H9 (cell line): Measurements from ENCODE around the gene TMEM117. TPM values are rescaled to one million over a fixed set of nuclear protein-coding genes. Genes with fewer than 3 reads are reported as not detected.

ENCODE experiments used
- DNase-seq: peaks from one replicate; pipeline ENCODE4 v3.0.0-alpha.2; 2017
- H2AFZ ChIP-seq: one replicate; pipeline ENCODE4 v1.6.1; 2013; ENCODE audit warnings: mild to moderate bottlenecking, low read length, control low read depth, moderate library complexity
- H2AK5ac ChIP-seq: 2 replicates; pipeline ENCODE4 v1.6.1; 2013; ENCODE audit warnings: low read length, control low read depth, mixed read lengths; ENCODE audit not compliant: insufficient read length
- H2BK120ac ChIP-seq: one replicate; pipeline ENCODE4 v1.6.1; 2013; ENCODE audit warnings: low read depth, mild to moderate bottlenecking, low read length, control low read depth, inconsistent platforms; ENCODE audit not compliant: poor library complexity, severe bottlenecking
- H2BK12ac ChIP-seq: 2 replicates; pipeline ENCODE4 v1.6.1; 2013; ENCODE audit warnings: low read length, control low read depth, mixed read lengths, low read depth; ENCODE audit not compliant: insufficient read length
- H2BK15ac ChIP-seq: 2 replicates; pipeline ENCODE4 v1.6.1; 2013; ENCODE audit warnings: low read depth, low read length, control low read depth
- H2BK20ac ChIP-seq: one replicate; pipeline ENCODE4 v1.6.1; 2013; ENCODE audit warnings: low read depth, mild to moderate bottlenecking, low read length, control low read depth, inconsistent platforms; ENCODE audit not compliant: poor library complexity, severe bottlenecking
- H2BK5ac ChIP-seq: 2 replicates; pipeline ENCODE4 v1.6.1; 2013; ENCODE audit warnings: low read length, control low read depth, mixed read lengths; ENCODE audit not compliant: insufficient read length
- H3K14ac ChIP-seq: 2 replicates; pipeline ENCODE4 v1.6.1; 2013; ENCODE audit warnings: low read length, control low read depth; ENCODE audit not compliant: insufficient read depth
- H3K18ac ChIP-seq: 2 replicates; pipeline ENCODE4 v1.6.1; 2013; ENCODE audit warnings: low read depth, mild to moderate bottlenecking, mixed read lengths, low read length, control low read depth; ENCODE audit not compliant: insufficient read length
- H3K23ac ChIP-seq: 2 replicates; pipeline ENCODE4 v1.6.1; 2013; ENCODE audit warnings: low read length, control low read depth, mixed read lengths, low read depth; ENCODE audit not compliant: insufficient read length
- H3K23me2 ChIP-seq: 2 replicates; pipeline ENCODE4 v1.6.1; 2013; ENCODE audit warnings: low read depth, mild to moderate bottlenecking, mixed read lengths, low read length, control low read depth; ENCODE audit not compliant: insufficient read length, poor library complexity, severe bottlenecking
- H3K27ac ChIP-seq: 2 replicates; pipeline ENCODE4 v1.5.1; 2013; ENCODE audit warnings: low read length, control low read depth, mixed read lengths, low read depth; ENCODE audit not compliant: insufficient read length
- H3K27me3 ChIP-seq: 2 replicates; pipeline ENCODE4 v1.6.1; 2013; ENCODE audit warnings: low read length, control low read depth, inconsistent platforms; ENCODE audit not compliant: insufficient read depth
- H3K4ac ChIP-seq: 2 replicates; pipeline ENCODE4 v1.6.1; 2013; ENCODE audit warnings: low read depth, mild to moderate bottlenecking, control low read depth, inconsistent platforms, low read length, moderate library complexity
- H3K4me1 ChIP-seq: 2 replicates; pipeline ENCODE4 v1.6.1; 2013; ENCODE audit warnings: low read length, control low read depth, inconsistent platforms; ENCODE audit not compliant: insufficient read depth
- H3K4me2 ChIP-seq: 2 replicates; pipeline ENCODE4 v1.6.1; 2013; ENCODE audit warnings: low read length, control low read depth, mixed read lengths; ENCODE audit not compliant: insufficient read length, insufficient read depth
- H3K56ac ChIP-seq: 2 replicates; pipeline ENCODE4 v1.6.1; 2013; ENCODE audit warnings: low read depth, mild to moderate bottlenecking, mixed read lengths, low read length, control low read depth; ENCODE audit not compliant: insufficient read length
- H3K79me1 ChIP-seq: 2 replicates; pipeline ENCODE4 v1.6.1; 2013; ENCODE audit warnings: low read depth, mild to moderate bottlenecking, moderate library complexity, low read length, control low read depth, inconsistent platforms; ENCODE audit not compliant: insufficient read depth, poor library complexity, severe bottlenecking
- H3K79me2 ChIP-seq: 2 replicates; pipeline ENCODE4 v1.6.1; 2013; ENCODE audit warnings: low read length, control low read depth, inconsistent platforms; ENCODE audit not compliant: insufficient read depth
- H3K9ac ChIP-seq: 2 replicates; pipeline ENCODE4 v1.6.1; 2013; ENCODE audit warnings: low read length, control low read depth, mixed read lengths; ENCODE audit not compliant: insufficient read length; ENCODE audit errors: extremely low read depth
- H3K9me3 ChIP-seq: one replicate; pipeline ENCODE4 v1.6.1; 2013; ENCODE audit warnings: low read depth, low read length, inconsistent platforms; ENCODE audit not compliant: control insufficient read depth
- H3T11ph ChIP-seq: one replicate; pipeline ENCODE4 v1.6.1; 2013; ENCODE audit warnings: mild to moderate bottlenecking, low read length, control low read depth, inconsistent platforms
- H4K20me1 ChIP-seq: one replicate; pipeline ENCODE4 v1.6.1; 2013; ENCODE audit not compliant: control insufficient read depth, insufficient read length, insufficient read depth
- H4K5ac ChIP-seq: 2 replicates; pipeline ENCODE4 v1.6.1; 2013; ENCODE audit warnings: low read depth, mild to moderate bottlenecking, mixed read lengths, low read length, control low read depth; ENCODE audit not compliant: insufficient read length
- H4K8ac ChIP-seq: replicated peaks from 2 replicates; pipeline ENCODE4 v1.6.1; 2013; ENCODE audit warnings: low read length, control low read depth, mixed read lengths, low read depth; ENCODE audit not compliant: insufficient read length
- H4K91ac ChIP-seq: 2 replicates; pipeline ENCODE4 v1.6.1; 2013; ENCODE audit warnings: low read depth, mild to moderate bottlenecking, moderate library complexity, mixed read lengths, low read length, control low read depth; ENCODE audit not compliant: insufficient read length
- H3K27ac Mint-ChIP-seq, 3 experiments: 2 replicates in 2 of 3; 3 replicates in 1 of 3; pipeline ENCODE4 v1.8.0; 2020 to 2021; ENCODE audit warnings: mixed read lengths in 3 of 3, mild to moderate bottlenecking in 1 of 3, moderate library complexity in 1 of 3
- H3K27me3 Mint-ChIP-seq: 2 replicates; pipeline ENCODE4 v1.8.0; 2021; ENCODE audit warnings: low read depth, mild to moderate bottlenecking, moderate library complexity, mixed read lengths
- H3K36me3 Mint-ChIP-seq, 3 experiments: 2 replicates in 2 of 3; 3 replicates in 1 of 3; pipeline ENCODE4 v1.8.0; 2020 to 2021; ENCODE audit warnings: low read depth in 3 of 3, mixed read lengths in 3 of 3; ENCODE audit not compliant: insufficient read depth in 1 of 3
- H3K4me1 Mint-ChIP-seq, 2 experiments: 2 replicates each; pipeline ENCODE4 v1.8.0; 2020; ENCODE audit warnings: mixed read lengths in 2 of 2
- H3K4me3 Mint-ChIP-seq, 2 experiments: 2 replicates in 1 of 2; 3 replicates in 1 of 2; pipeline ENCODE4 v1.8.0; 2020 to 2021; ENCODE audit warnings: mild to moderate bottlenecking in 2 of 2, mixed read lengths in 2 of 2, moderate library complexity in 1 of 2
- H3K9me3 Mint-ChIP-seq, 2 experiments: 2 replicates in 1 of 2; 3 replicates in 1 of 2; pipeline ENCODE4 v1.8.0; 2020; ENCODE audit warnings: mild to moderate bottlenecking in 2 of 2, mixed read lengths in 2 of 2, moderate library complexity in 1 of 2
- WGBS: extraction: QIAGEN DNeasy Blood & Tissue Kit; methylation state at CpG from one replicate; pipeline ENCODE4 v1.1.7; 2013; ENCODE audit warnings: missing lambda C conversion rate, low lambda C conversion rate, mixed read lengths; ENCODE audit not compliant: insufficient read length; ENCODE audit errors: extremely low coverage; 5-methylcytosine and 5-hydroxymethylcytosine counted together
- total RNA-seq: library from RNA; stranded (reverse); gene quantifications from 2 replicates; pipeline ENCODE4 v1.2.1, GENCODE V29; 2021
- TF ChIP-seq, protein P1 (sequence below): fragments of 200-600 bp; sonication (generic); conservative IDR thresholded peaks from 3 replicates; pipeline ENCODE4 v1.8.0; 2021; ENCODE audit warnings: antibody characterized with exemption, mild to moderate bottlenecking

Gene TMEM117
- total RNA-seq, 1 experiment from 2014 or later = 1.7 TPM

DNA sequence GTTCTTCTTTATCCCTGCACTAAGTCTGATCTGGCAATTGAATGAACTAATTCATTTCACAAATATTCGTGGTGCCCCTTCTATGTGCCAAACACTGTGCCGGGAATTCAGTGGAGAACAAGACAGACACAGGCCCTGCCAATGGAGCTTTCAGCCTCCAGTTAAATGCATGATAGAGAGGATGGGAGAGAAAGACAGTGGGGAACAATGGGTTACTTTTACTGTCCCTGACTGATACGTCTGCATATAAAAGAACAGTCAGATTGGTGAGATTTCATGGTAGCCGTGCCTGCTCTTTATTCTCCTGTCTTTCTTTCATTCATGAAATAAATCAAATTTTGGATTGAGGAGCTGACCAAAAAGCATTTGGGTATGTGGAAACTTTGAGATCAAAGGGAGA is 78.5 kb downstream of the TMEM117 start:
- H3K79me1 ChIP-seq = no peaks in the 10 kb centered on the region
- H4K8ac ChIP-seq = no peak overlapping the region
- H3K4me1 ChIP-seq = peaks cover 3% of the 10 kb centered on the region; the same call in 1 of the 2 replicates
- Mint-ChIP-seq H3K4me1 (peaks cover 6 to 29% of the 10 kb centered on the region in 2 experiments), H3K9me3 (no peaks in the 10 kb centered on the region), H3K27me3 (no peaks in the 10 kb centered on the region), H3K27ac (peak overlapping the region in 2 of 3 experiments; percentile 17 to 19; a peak in 3 of 7 replicates), H3K36me3 (no peaks in the 10 kb centered on the region), H3K4me3 (no peak overlapping the region)
- no peak overlapping the region for H2AFZ ChIP-seq
- H3K27ac ChIP-seq = no peak overlapping the region
- no peak overlapping the region for H3K14ac ChIP-seq
- no peaks in the 10 kb centered on the region for H3K27me3 ChIP-seq
- H4K5ac ChIP-seq = no peak overlapping the region
- no peak overlapping the region for H2AK5ac ChIP-seq
- H3K9ac ChIP-seq = no peak overlapping the region
- H3K23me2 ChIP-seq = no peaks in the 10 kb centered on the region
- H3K18ac ChIP-seq = no peak overlapping the region
- no peak overlapping the region for H4K91ac ChIP-seq
- H2BK20ac ChIP-seq = no peak overlapping the region
- no peak overlapping the region for H3K4ac ChIP-seq
- DNase-seq = no peak
- no peak overlapping the region for H3K4me2 ChIP-seq
- TF ChIP-seq, protein P1, sequence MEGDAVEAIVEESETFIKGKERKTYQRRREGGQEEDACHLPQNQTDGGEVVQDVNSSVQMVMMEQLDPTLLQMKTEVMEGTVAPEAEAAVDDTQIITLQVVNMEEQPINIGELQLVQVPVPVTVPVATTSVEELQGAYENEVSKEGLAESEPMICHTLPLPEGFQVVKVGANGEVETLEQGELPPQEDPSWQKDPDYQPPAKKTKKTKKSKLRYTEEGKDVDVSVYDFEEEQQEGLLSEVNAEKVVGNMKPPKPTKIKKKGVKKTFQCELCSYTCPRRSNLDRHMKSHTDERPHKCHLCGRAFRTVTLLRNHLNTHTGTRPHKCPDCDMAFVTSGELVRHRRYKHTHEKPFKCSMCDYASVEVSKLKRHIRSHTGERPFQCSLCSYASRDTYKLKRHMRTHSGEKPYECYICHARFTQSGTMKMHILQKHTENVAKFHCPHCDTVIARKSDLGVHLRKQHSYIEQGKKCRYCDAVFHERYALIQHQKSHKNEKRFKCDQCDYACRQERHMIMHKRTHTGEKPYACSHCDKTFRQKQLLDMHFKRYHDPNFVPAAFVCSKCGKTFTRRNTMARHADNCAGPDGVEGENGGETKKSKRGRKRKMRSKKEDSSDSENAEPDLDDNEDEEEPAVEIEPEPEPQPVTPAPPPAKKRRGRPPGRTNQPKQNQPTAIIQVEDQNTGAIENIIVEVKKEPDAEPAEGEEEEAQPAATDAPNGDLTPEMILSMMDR = no peak
- no peaks in the 10 kb centered on the region for H3K79me2 ChIP-seq
- H3K56ac ChIP-seq = no peak overlapping the region
- WGBS = no CpG with 5 or more reads among the region's 4 CpGs
- no peak overlapping the region for H2BK12ac ChIP-seq
- no peak overlapping the region for H2BK15ac ChIP-seq
- no peaks in the 10 kb centered on the region for H4K20me1 ChIP-seq
- no peaks in the 10 kb centered on the region for H3K9me3 ChIP-seq
- no peak overlapping the region for H2BK5ac ChIP-seq
- no peak overlapping the region for H3K23ac ChIP-seq
- no peak overlapping the region for H3T11ph ChIP-seq
- H2BK120ac ChIP-seq = no peak overlapping the region
